HL-60/S4 (cell line): ENCODE measurements around the gene TNFSF12.

Experiments used
- in situ Hi-C: fragments of 300-500 bp; cut with MboI; formaldehyde crosslinking; loops from 2 replicates; pipeline ENCODE4 v1.14.3; 2022; ENCODE audit warnings: low sequenced_read_pairs

Gene TNFSF12, protein sequence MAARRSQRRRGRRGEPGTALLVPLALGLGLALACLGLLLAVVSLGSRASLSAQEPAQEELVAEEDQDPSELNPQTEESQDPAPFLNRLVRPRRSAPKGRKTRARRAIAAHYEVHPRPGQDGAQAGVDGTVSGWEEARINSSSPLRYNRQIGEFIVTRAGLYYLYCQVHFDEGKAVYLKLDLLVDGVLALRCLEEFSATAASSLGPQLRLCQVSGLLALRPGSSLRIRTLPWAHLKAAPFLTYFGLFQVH

DNA sequence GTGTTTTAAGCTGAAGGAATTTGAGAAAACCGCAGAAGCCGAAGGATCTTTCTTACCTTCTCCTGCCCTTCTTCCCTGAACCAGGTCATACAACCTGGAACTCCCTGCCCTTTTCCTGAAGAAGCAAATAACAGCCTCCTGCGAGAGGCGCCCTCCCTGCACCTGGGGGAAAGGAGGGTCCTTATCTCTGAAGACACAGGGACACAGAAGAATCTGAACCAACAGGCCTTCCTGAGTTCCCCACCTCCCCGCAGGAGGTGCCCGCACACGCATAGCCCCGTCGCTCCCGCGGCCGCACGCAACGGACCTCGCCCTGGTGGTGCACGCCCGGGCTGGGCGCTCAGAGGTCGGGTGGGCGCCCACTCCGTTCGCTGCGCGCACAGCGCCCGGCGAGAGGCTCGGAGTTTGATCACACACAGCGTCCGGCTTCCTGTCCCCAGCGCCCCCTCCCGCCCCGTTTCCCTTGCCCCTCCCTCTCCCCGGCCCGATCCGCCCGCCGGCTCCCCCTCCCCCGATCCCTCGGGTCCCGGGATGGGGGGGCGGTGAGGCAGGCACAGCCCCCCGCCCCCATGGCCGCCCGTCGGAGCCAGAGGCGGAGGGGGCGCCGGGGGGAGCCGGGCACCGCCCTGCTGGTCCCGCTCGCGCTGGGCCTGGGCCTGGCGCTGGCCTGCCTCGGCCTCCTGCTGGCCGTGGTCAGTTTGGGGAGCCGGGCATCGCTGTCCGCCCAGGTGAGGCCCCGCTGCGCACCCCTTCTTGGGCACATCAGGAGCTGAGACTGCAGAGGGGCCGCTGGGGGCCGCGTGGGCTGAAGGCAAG, at the start of gene TNFSF12:
Gene TNFSF12, plus strand, starts transcription at position 474 of the 816 bp plus-strand sequence. Its CDS starts 96 bp downstream, at position 570.
- in situ Hi-C loops: no loop called here

DNA sequence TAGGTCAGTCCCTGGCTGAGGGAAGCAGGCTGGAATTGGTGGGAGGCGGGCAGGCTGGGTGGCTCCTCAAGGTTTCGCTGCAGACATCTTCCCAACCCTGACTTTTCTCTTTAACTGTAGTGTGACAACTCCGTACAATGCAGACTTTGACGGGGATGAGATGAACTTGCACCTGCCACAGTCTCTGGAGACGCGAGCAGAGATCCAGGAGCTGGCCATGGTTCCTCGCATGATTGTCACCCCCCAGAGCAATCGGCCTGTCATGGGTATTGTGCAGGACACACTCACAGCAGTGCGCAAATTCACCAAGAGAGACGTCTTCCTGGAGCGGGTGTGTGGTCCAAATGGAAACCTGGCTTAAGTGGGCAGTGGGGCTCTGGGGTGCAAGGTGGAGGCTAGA, 49.7 kb upstream of the TNFSF12 start:
- in situ Hi-C loops: no loop called here

DNA sequence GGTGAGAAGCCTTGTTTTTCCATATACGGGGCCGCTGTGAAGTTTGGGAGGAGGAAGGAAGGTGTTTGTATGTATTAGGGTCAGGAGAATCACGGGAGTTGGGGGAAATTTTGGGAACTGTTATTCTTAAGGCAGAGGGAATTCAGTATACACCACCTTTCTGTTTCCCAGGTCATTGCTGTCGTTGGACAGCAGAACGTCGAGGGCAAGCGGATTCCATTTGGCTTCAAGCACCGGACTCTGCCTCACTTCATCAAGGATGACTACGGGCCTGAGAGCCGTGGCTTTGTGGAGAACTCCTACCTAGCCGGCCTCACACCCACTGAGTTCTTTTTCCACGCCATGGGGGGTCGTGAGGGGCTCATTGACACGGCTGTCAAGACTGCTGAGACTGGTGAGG, 47.1 kb upstream of the TNFSF12 start:
- in situ Hi-C loops: no loop called here

DNA sequence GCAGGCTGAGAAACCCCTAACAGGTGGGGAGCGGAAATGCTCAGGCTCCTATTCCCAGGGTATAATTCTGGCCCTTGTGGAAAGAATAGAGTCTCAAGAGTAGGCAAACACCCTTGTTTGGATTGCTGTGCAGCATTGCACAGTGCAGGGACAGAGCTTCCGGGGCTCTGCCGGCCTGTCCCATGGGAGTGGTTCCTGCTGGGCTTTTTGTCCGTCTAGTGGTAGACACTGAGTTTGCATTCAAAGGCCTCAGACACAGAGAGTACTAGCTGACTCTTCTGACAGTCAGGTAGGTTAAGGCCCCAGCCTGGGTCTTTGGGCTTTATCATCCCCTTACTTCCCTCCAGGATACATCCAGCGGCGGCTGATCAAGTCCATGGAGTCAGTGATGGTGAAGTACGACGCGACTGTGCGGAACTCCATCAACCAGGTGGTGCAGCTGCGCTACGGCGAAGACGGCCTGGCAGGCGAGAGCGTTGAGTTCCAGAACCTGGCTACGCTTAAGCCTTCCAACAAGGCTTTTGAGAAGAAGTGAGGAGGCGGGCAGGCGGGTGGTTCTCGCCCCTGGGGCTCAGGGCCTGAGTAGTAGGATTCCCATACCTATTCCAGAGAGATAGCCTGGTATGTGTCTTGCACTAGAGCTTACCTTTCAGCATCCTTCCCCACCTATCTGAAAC, 46.5 kb upstream of the TNFSF12 start:
- in situ Hi-C loops: no loop called here

DNA sequence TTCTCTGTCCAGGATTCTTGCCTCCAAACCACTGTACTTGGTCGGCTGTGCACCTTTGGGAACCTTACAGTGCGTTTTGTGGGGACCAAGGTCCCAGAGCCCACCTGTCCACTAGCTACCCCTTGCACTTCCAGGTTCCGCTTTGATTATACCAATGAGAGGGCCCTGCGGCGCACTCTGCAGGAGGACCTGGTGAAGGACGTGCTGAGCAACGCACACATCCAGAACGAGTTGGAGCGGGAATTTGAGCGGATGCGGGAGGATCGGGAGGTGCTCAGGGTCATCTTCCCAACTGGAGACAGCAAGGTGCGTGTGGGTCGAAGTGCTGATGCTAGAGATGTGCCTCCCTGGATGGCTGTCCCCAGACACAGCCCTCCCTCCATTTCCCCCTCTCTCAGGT, 45.9 kb upstream of the TNFSF12 start:
- in situ Hi-C loops: no loop called here

DNA sequence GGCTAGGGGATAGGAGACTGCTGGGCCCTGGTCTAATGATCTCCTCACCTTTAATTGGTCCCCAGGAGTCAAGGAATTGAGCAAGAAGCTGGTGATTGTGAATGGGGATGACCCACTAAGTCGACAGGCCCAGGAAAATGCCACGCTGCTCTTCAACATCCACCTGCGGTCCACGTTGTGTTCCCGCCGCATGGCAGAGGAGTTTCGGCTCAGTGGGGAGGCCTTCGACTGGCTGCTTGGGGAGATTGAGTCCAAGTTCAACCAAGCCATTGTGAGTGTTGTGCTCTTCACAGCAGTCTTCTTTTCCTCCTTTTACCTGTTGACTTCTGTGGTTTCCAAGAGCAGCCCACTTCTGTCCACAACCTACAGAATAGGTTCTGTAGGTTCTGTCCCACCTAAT, 45.3 kb upstream of the TNFSF12 start:
- in situ Hi-C loops: no loop called here

DNA sequence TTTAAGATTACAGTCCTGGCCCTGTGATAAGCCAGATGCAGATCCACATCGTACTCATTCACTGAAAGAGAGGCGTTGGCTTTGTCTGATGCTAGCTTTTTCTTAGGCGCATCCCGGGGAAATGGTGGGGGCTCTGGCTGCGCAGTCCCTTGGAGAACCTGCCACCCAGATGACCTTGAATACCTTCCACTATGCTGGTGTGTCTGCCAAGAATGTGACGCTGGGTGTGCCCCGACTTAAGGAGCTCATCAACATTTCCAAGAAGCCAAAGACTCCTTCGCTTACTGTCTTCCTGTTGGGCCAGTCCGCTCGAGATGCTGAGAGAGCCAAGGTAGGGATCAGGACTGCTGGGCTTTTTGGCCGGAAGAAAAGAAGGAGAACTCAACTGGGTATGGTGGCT, 40.7 kb upstream of the TNFSF12 start:
- in situ Hi-C loops: no loop called here

DNA sequence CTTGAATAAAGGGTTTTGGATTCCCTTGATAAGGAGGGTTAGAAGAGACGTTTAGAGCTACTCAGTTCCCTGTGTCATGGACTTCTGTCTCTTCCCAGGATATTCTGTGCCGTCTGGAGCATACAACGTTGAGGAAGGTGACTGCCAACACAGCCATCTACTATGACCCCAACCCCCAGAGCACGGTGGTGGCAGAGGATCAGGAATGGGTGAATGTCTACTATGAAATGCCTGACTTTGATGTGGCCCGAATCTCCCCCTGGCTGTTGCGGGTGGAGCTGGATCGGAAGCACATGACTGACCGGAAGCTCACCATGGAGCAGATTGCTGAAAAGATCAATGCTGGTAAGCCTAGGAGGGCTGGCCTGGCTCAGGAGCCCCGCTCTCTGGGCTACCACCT, 40.0 kb upstream of the TNFSF12 start:
- in situ Hi-C loops: no loop called here

DNA sequence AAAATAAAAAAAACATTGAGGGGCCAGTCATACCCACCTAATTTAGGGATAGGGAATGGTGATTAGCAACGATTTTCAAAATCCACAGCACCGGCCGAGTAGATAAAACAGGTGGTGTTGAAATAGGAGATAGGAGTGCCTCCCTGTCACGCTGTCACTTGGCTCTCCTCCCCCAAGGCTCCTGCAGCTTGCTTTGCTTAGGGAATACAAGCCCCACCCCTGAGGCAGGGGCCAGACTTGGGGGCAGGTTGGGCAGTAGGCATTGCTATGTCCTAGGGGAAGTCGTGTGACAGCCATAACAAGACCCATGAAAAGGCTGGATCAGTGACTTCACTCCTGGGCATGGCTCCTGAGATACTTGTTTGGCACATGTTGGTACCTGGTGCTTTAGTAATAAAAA, 38.9 kb upstream of the TNFSF12 start:
- in situ Hi-C loops: no loop called here

DNA sequence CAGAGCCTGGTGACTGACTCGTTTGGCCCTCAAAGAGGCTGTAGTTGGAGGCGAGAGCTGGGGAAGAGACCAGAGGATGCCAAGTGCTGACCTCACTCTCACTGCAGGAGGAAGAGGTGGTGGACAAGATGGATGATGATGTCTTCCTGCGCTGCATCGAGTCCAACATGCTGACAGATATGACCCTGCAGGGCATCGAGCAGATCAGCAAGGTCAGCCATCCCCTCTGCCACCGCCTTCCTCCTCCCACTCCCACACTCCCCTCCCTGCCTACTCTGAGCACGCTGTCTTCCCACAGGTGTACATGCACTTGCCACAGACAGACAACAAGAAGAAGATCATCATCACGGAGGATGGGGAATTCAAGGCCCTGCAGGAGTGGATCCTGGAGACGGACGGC, 37.8 kb upstream of the TNFSF12 start:
- in situ Hi-C loops: no loop called here

DNA sequence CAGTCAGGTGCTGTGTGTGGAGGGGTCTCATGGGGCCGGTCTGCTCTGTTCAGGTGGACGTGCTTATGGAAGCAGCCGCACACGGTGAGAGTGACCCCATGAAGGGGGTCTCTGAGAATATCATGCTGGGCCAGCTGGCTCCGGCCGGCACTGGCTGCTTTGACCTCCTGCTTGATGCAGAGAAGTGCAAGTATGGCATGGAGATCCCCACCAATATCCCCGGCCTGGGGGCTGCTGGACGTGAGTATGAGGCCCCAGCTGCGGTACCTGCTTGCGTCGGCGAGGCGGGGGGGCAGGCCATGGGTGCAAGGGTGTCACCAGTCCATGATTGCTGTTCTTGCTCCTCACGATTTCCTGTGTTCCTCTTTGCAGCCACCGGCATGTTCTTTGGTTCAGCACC, 36.8 kb upstream of the TNFSF12 start:
- in situ Hi-C loops: no loop called here

DNA sequence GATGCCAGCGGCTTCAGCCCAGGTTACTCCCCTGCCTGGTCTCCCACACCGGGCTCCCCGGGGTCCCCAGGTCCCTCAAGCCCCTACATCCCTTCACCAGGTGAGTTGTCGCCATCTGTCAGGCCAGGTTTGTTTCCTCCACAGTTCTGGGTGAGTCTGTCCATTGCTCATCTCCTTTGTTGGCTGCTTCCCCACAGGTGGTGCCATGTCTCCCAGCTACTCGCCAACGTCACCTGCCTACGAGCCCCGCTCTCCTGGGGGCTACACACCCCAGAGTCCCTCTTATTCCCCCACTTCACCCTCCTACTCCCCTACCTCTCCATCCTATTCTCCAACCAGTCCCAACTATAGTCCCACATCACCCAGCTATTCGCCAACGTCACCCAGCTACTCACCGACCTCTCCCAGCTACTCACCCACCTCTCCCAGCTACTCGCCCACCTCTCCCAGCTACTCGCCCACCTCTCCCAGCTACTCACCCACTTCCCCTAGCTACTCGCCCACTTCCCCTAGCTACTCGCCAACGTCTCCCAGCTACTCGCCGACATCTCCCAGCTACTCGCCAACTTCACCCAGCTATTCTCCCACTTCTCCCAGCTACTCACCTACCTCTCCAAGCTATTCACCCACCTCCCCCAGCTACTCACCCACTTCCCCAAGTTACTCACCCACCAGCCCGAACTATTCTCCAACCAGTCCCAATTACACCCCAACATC, 35.9 kb upstream of the TNFSF12 start:
- in situ Hi-C loops: no loop called here

DNA sequence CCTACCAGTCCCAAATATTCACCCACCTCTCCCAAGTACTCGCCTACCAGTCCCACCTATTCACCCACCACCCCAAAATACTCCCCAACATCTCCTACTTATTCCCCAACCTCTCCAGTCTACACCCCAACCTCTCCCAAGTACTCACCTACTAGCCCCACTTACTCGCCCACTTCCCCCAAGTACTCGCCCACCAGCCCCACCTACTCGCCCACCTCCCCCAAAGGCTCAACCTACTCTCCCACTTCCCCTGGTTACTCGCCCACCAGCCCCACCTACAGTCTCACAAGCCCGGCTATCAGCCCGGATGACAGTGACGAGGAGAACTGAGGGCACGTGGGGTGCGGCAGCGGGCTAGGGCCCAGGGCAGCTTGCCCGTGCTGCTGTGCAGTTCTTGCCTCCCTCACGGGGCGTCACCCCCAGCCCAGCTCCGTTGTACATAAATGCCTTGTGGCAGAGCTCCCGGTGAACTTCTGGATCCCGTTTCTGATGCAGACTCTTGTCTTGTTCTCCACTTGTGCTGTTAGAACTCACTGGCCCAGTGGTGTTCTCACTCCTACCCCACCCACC, 34.9 kb upstream of the TNFSF12 start:
- in situ Hi-C loops: no loop called here

DNA sequence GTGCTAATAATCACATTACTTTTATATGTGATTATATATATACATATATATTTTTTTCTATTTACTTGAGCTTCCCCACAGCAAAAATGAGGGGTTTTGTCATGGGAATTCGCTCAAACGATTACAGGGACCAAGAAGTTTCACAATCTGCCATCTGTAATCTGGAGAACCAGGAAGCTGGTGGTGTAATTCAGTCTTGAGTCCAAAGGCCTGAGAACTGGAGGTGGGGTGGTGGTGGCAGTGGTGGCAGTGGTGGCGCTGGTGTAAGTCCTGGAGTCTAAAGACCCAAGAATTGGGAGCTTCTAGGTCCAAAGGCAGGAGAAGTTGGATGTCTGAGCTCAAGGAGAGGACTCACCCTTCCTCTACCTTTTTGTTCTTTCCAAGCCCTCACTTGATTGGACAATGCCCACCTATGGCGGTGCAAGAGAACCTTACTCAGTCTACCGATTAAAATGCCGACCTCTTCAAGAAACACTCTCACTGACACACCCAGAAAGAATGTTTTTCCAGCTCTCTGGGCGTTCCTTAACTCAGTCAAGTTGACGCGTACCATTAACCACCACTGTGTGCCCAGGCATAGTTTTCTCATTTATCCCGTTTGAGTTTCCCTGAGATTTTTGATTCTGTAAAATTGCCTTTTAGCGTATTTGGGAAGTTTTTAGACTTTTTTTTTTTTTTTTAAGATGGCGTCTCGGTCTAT, 32.8 kb upstream of the TNFSF12 start:
- in situ Hi-C loops: no loop called here

DNA sequence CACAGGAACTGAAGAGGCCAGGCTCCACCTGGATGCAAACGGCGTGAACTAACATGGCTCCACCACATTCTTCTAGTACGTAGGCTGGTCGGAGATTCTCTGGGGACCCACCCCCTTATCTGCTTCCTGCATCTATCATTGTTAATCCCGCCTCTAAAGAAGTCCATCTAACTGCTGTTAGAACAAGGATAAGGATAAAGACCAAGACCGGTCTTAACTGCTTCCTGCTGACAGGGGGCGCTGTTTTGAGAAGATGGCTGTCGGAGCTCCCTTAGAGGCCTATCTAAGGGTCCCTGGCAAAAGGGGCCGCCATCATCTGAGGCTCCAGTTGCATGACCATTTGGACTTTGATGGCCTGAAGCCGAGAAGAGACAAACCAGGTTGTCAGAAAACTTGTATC, 25.8 kb upstream of the TNFSF12 start:
- in situ Hi-C loops: no loop called here

DNA sequence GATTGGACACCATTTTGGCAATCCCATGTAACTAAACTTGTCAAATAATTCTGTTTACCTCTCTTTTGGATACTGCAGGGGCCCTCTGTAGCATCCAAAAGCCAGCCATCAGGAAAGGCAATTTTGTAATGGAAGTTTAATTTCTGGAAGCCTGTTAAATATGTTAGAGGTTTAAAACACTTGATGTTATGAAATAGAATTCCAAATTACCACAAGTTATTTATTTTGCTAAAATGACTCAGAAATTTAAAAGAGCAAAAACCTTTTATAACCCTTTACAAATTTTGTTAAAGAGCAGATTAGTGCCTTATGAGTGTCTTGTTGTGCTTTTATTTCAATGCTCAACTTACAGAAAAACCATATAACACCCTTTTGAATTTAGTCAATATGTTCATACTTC, 20.0 kb upstream of the TNFSF12 start:
- in situ Hi-C loops: no loop called here

DNA sequence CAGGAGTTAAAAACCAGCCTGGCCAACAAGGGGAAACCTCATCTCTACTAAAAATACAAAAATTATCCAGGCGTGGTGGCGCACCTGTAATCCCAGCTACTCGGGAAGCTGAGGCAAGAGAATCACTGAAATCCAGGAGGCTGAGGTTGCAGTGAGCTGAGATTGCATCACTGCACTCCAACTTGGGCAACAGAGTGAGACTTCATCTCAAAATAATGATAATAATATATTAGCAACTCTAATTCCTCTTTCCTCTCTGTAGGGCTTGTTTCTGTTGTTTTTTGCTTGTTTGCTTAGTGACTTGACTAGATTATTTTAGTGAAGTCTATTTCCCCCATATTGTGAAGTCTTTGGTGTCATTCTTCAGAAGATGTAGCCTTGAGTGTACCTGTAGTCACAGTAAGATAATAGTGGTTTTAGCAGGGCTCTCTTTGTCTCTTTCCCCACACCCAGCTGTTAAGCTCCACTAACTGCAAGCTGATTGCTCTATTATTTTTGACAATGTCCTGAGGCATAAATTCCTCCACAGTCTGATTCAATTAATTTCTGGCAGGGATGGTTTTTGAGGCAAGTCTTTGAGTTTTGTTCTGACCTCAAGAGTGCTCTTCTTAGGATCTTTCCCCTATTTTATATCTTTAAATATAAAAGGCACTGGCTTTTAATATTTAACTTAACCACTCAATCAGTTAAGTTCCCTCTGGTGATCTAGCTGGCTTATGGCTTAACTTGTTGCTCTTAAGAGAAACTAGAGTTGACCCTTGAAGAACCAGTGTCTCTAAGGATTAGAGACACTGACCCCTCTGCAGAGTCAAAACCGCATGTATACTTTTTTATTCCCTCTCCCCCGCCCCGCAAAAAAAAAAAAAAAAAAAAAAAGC, 18.6 kb upstream of the TNFSF12 start:
- in situ Hi-C loops: no loop called here

DNA sequence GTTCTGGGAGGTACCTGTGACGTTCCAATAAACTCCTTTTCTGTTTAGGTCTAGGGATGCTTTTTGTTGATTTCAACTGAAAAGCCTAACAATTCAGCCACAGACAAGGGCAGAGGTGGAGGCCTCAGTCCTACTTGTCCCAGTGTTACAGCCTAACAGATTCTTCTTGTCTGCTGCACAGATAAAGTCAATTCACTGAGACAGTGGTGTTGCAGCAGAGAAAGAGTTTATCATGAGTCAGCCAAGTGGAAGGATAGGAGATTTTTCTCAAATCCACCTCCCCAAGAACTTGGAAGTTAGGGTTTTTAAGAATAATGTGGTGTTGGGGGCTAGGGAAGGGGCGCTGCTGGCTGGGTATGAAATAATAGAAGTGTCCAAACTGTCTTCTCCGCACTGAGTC, 10.8 kb upstream of the TNFSF12 start:
- in situ Hi-C loops: no loop called here

DNA sequence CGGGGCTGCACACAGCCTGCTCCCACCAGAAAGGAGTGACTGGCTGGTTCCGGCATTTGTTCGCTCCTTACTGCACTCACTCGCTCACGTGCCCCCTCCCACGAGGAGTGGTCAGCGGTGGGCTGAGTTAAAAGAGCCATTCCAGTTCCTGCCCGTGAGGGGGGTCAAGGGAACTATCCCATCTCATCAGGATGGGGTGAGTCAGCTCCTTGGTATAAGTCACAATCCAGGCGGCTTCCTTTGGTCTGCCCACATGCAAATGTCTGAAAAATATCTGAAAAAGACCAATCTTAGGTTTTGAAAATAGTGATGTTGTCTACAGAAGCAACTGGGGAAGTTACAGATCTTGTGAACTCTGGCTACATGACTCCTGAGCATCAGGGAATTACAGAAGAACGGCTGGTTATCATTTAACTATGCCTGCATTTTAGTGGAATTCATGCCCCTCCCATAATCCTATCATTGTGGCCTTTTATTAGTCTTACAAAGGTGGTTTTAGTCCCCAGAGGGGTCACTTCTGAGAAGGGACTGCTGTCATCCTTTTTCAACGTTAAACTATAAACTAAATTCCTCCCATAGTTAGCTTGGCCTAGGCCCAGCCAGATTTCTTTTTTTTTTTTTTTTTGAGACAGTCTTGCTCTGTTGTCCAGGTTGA, 9.8 kb upstream of the TNFSF12 start:
- in situ Hi-C loops: no loop called here
